Esophagus muscularis mucosa (tissue), 3 donors: ENCODE data around the gene CLEC4C.

Source experiments
- EP300 ChIP-seq: sonication (generic); formaldehyde crosslinking; IDR thresholded peaks from one replicate; pipeline ENCODE4 v1.6.1; 2017; ENCODE audit warnings: antibody characterized with exemption
- TF ChIP-seq, protein P1 (sequence below), 3 experiments: fragments of 200-600 bp in 2 of 3; fragments of 450-650 bp in 1 of 3; sonication (generic) in 2 of 3; IDR thresholded peaks; one replicate each; pipeline ENCODE4 v1.5.1; 2017 to 2019; ENCODE audit warnings: antibody characterized with exemption in 3 of 3, mild to moderate bottlenecking in 2 of 3, moderate library complexity in 1 of 3

- TF ChIP-seq, protein P1, sequence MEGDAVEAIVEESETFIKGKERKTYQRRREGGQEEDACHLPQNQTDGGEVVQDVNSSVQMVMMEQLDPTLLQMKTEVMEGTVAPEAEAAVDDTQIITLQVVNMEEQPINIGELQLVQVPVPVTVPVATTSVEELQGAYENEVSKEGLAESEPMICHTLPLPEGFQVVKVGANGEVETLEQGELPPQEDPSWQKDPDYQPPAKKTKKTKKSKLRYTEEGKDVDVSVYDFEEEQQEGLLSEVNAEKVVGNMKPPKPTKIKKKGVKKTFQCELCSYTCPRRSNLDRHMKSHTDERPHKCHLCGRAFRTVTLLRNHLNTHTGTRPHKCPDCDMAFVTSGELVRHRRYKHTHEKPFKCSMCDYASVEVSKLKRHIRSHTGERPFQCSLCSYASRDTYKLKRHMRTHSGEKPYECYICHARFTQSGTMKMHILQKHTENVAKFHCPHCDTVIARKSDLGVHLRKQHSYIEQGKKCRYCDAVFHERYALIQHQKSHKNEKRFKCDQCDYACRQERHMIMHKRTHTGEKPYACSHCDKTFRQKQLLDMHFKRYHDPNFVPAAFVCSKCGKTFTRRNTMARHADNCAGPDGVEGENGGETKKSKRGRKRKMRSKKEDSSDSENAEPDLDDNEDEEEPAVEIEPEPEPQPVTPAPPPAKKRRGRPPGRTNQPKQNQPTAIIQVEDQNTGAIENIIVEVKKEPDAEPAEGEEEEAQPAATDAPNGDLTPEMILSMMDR (IDR thresholded peaks at IDR 0.05) = no peak
- TF ChIP-seq EP300 = no peak
Measured at GRCh38 chr12:7729746-7730145, 17.4 kb downstream of the CLEC4C start.
